Osteocyte (in vitro differentiated cells): ENCODE measurements around the gene FOXD4L6. TPM values are rescaled to one million over a fixed set of nuclear protein-coding genes. Genes with fewer than 3 reads are reported as not detected.

ENCODE experiments used
- total RNA-seq: library from RNA; stranded (reverse); gene quantifications from 2 replicates; pipeline ENCODE4 v1.2.1, GENCODE V29; 2021

The FOXD4L6 gene
- total RNA-seq, 1 donor from 2014 or later, result not detected

Other genes starting within 250 kb of the FOXD4L6 start
- 6.1 and 8.4 TPM in 2 replicates for gene ZNG1F, start 60.6 kb upstream of the FOXD4L6 start, total RNA-seq